HCT116 (cell line): ENCODE data around the gene SEMA6B.

ENCODE experiments used
- CEBPB ChIP-seq: IDR thresholded peaks from 2 replicates; pipeline ENCODE4 v1.6.1; 2012; ENCODE audit warnings: low read depth
- CTCF ChIP-seq, 3 experiments: fragments of 200-600 bp in 1 of 3; sonication (generic) in 1 of 3; IDR thresholded peaks in 2 of 3; conservative IDR thresholded peaks in 1 of 3; 2 replicates each; pipeline ENCODE4 v1.5.1; 2012 to 2017; ENCODE audit warnings: low read depth in 2 of 3, low read length in 2 of 3, antibody characterized with exemption in 1 of 3, borderline replicate concordance in 1 of 3, control low read depth in 1 of 3, mild to moderate bottlenecking in 1 of 3, mixed read lengths in 1 of 3, mixed run types in 1 of 3, moderate library complexity in 1 of 3; ENCODE audit not compliant: insufficient read depth in 1 of 3
- EZH2 ChIP-seq: fragments of 200-600 bp; sonication (generic); IDR thresholded peaks from 2 replicates; pipeline ENCODE4 v1.6.1; 2017; ENCODE audit warnings: antibody characterized with exemption, mixed run types
- EZH2phosphoT487 ChIP-seq: fragments of 200-600 bp; IDR thresholded peaks from 2 replicates; pipeline ENCODE4 v1.6.1; 2018; ENCODE audit warnings: antibody characterized with exemption, borderline replicate concordance
- JUND ChIP-seq: IDR thresholded peaks from 2 replicates; pipeline ENCODE4 v1.6.1; 2012
- MAX ChIP-seq: IDR thresholded peaks from 2 replicates; pipeline ENCODE4 v1.6.1; 2012
- POLR2A ChIP-seq: IDR thresholded peaks from 2 replicates; pipeline ENCODE4 v1.7.0; 2011; ENCODE audit warnings: borderline replicate concordance; ENCODE audit not compliant: insufficient read depth, insufficient read length; ENCODE audit errors: extremely low read depth
- RAD21 ChIP-seq: IDR thresholded peaks from 2 replicates; pipeline ENCODE4 v1.6.1; 2012; ENCODE audit warnings: low read depth, mild to moderate bottlenecking
- YY1 ChIP-seq: IDR thresholded peaks from 2 replicates; pipeline ENCODE4 v1.6.1; 2011; ENCODE audit warnings: low read length, low read depth, moderate library complexity, mild to moderate bottlenecking; ENCODE audit not compliant: insufficient replicate concordance; ENCODE audit errors: extremely low read depth
- ZFX ChIP-seq: fragments of 450-650 bp; IDR thresholded peaks from 2 replicates; pipeline ENCODE4 v1.6.1; 2017
- ZNF274 ChIP-seq: fragments of 200-500 bp; sonication (Bioruptor generic); IDR thresholded peaks from 2 replicates; pipeline ENCODE4 v1.6.1; 2014; ENCODE audit warnings: mild to moderate bottlenecking, low read depth, low read length, inconsistent platforms

- TF ChIP-seq CTCF (IDR thresholded peaks at IDR 0.05 in 2 of 3, conservative IDR thresholded peaks at IDR 0.05 in 1 of 3; ENCODE audit: borderline replicate concordance in 1 of 3, insufficient read depth in 1 of 3, low read depth in 2 of 3, low read length in 2 of 3), result no peak
- TF ChIP-seq CEBPB, result no peak
- TF ChIP-seq JUND, result no peak
- no peak for TF ChIP-seq EZH2
- no peak for TF ChIP-seq EZH2phosphoT487
- TF ChIP-seq ZFX, result no peak
- TF ChIP-seq MAX, result no peak
- TF ChIP-seq POLR2A, result no peak
- no peak for TF ChIP-seq ZNF274
- no peak for TF ChIP-seq YY1
- TF ChIP-seq RAD21, result no peak
Measured at GRCh38 chr19:4577020-4577782, 17.7 kb upstream of the SEMA6B start.
